Measurements from ENCODE around the gene SCMH1.

DNA sequence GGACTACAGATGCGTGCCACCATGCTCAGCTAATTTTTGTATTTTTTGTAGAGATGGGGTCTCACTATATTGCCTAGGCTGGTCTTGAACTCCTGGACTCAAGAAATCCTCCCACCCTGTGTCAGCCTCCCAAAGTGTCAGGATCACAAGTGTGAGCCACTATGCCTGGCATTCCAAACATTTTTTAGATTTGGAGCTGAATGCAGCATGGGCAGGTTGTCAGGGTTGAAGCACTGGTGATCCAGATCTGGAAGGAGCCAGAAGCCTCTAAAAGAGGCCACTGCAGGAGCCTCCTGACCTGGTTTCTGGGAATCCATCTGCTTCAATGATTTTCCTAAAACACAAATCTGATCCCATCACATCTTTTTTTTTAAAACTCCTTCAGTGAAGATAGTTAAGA lies 264.4 kb downstream of the SCMH1 start:
- TF ChIP-seq, protein P1, sequence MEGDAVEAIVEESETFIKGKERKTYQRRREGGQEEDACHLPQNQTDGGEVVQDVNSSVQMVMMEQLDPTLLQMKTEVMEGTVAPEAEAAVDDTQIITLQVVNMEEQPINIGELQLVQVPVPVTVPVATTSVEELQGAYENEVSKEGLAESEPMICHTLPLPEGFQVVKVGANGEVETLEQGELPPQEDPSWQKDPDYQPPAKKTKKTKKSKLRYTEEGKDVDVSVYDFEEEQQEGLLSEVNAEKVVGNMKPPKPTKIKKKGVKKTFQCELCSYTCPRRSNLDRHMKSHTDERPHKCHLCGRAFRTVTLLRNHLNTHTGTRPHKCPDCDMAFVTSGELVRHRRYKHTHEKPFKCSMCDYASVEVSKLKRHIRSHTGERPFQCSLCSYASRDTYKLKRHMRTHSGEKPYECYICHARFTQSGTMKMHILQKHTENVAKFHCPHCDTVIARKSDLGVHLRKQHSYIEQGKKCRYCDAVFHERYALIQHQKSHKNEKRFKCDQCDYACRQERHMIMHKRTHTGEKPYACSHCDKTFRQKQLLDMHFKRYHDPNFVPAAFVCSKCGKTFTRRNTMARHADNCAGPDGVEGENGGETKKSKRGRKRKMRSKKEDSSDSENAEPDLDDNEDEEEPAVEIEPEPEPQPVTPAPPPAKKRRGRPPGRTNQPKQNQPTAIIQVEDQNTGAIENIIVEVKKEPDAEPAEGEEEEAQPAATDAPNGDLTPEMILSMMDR (IDR thresholded peaks at IDR 0.05) = no peak
- no peak for TF ChIP-seq POLR2AphosphoS5 (IDR thresholded peaks at IDR 0.05)

All from upper lobe of left lung (tissue), 4 donors.